WI38 (cell line): Measurements from ENCODE around the gene PRKD1.
"Not testable (repeated sequence)": the region's sequence is repeated elsewhere in the genome, so short reads cannot be mapped to it uniquely, and the experiment has no call there.

ENCODE experiments used
- H3K4me3 ChIP-seq: 2 replicates; pipeline ENCODE4 v1.5.1; 2011; ENCODE audit warnings: low read depth, mild to moderate bottlenecking, control low read depth, low read length
- CTCF ChIP-seq: IDR thresholded peaks from 2 replicates; pipeline ENCODE4 v1.5.1; 2012; ENCODE audit warnings: low read depth, mild to moderate bottlenecking, control low read depth, low read length

PRKD1 gene

GRCh38 chr14:29706700-29707099 lies 220.9 kb downstream of the PRKD1 start:
- TF ChIP-seq CTCF = no peak
- H3K4me3 ChIP-seq = no peak overlapping the region

GRCh38 chr14:29705801-29706200 lies 221.8 kb downstream of the PRKD1 start:
- H3K4me3 ChIP-seq = no peak overlapping the region
- no peak for TF ChIP-seq CTCF

GRCh38 chr14:29689597-29689996 lies 238.1 kb downstream of the PRKD1 start:
- H3K4me3 ChIP-seq = not testable (repeated sequence)

- TF ChIP-seq CTCF = no peak
- no peak overlapping the region for H3K4me3 ChIP-seq
Measured at GRCh38 chr14:29687866-29688265, 239.8 kb downstream of the PRKD1 start.

GRCh38 chr14:29687071-29687765 lies 240.4 kb downstream of the PRKD1 start:
- TF ChIP-seq CTCF = no peak

GRCh38 chr14:29684926-29685325 lies 242.7 kb downstream of the PRKD1 start:
- H3K4me3 ChIP-seq = no peak overlapping the region
- no peak for TF ChIP-seq CTCF

More at GRCh38 chr14:29687071-29687765, 240.4 kb downstream of the PRKD1 start:
- H3K4me3 ChIP-seq = no peak overlapping the region

GRCh38 chr14:29682789-29683188 lies 244.9 kb downstream of the PRKD1 start:
- no peak overlapping the region for H3K4me3 ChIP-seq
- TF ChIP-seq CTCF = no peak

- TF ChIP-seq CTCF = no peak
- no peak overlapping the region for H3K4me3 ChIP-seq
Measured at GRCh38 chr14:29681316-29681715, 246.3 kb downstream of the PRKD1 start.
